Activated CD4-positive, alpha-beta T cell treated with anti-CD3 and anti-CD28 coated beads for 1 hour (primary cell): ENCODE results near the gene BCL2L11.

Experiments used
- DNase-seq: peaks from one replicate; pipeline ENCODE4 v3.0.0-alpha.2; 2020

The BCL2L11 gene

DNA sequence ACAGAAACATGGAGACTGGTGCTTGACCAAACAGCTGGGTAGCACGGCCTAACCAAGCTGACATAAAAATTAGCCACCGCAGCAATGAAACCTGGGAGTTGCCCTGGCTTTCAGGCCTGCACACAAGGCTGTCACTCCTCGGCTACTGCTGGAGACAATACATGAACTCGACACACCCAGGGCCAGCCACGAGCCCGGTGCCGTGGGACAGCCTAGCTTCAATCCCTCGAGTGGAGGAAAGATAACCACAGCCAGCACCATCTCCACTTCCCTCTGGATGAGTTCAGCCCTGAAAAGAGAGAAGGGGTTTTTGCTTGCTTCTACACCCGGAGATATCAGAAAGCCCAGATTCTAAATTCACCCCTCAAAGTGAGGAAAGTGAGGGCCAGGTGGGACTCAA lies 78.0 kb downstream of the BCL2L11 start:
- no peak for DNase-seq

DNA sequence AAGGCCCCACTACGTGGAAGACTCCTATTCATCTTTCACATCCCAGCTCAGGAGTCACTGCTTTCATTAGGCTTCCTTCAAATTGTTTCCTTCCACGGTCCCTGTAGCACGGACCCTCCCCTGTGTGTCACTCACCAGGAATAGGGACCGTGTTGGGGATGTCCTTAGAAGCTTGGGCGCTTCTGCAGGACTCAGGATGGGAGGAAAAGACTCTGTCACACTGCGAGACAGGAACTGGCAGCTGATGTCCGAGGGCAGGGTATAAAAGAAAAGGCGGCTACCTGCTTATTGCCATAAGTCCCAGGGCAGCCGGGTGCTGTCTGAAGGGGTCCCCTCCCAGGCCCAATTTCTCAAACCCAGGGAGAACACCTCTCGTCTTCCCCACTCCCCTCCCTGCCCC lies 79.1 kb downstream of the BCL2L11 start:
- DNase-seq, result no peak

DNA sequence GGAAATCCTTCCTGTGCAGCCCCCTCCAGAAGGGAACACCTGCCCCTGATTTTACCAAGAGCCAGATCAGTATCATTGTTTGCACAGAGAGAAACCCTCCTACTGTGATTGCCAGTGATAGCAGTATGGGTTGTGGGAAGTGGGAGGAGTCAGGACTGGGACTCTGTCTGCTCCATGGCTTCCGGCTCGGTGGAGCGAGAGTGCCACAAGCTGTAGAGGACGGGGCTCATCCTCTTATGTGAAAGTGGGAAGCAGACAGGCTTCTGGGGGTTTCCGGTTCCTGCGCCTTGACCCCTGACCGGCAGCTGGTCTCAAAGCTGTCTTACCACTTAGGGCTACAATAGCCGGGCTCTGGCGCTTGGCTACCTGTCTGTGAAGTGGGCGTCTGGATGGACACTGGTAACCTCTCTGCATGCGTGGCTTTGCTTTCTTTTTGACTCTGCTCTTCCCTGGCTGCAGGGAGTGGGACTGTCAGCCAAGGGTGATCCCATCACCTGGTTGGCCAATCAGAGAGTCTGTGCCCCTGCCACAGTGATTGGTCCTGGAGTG lies 79.7 kb downstream of the BCL2L11 start:
- DNase-seq, result no peak

GRCh38 chr2:111201214-111201613 lies 80.5 kb downstream of the BCL2L11 start:
- no peak for DNase-seq

DNA sequence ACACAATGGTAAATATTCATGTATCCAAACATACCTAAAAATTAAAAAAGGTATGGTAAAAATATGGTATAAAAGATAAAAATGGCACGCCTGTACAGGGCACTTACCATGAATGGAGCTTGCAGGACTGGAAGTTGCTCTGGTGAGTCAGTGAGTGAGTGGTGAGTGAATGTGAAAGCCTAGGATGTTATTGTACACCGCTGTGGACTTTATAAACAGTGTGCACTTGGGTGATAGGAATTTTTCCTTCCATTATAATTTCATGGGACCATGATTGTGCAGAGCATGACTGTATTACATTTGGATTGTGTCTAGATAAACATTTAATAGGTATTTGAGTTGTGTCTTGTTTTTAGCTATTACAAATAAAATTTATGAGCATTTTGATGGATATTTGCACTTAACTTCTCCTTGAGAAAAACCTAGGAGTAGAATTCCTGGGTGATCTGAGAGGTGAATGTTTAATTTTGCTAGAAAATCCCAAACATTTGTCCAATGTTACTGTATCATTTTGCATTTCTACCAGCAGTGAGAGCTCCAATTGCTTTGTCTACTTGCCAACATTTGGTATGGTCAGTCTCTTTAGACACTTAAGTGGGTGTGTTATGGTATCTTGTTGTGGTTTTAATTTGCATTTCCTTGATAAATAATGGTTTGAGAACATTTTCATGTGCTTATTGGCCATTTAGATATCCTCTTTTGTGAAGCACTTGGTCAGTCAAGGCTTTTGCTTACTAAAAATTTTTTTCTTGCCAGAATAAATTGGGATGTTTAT lies 81.7 kb downstream of the BCL2L11 start:
- no peak for DNase-seq

DNA sequence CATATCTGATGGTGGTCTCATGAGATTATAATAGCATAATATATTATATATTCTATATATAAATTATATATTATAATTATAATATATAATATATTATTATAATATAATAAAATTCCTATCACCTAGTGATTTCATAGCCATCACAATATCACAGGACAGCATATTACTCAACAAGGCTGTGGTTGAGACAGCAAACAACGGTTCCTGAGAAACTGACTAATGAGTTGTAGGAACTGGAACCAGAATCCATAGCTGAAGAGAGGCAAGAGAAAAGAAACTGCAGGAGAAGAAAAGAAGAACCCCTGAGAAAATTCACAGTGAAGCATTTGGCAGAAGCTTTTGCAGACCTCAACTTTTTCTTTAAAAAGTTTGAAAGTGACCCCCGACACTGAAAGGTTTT lies 84.0 kb downstream of the BCL2L11 start:
- no peak for DNase-seq

DNA sequence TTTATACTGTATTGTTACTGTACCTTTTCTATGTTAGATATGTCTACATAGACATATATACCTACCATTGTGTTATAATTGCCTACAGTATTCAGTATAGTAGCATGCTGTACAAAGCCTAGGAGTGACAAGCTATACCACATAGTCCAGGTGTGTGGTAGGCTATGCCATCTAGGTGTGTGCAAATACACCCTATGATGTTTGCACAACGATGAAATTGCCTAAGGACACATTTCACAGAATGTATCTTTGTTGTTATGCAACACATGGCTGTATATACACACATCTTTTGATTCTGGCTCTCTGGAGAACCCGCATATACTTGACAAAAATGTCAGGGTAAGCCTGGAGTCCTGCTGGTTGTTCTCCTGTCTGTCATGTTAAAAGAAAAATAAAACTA lies 85.1 kb downstream of the BCL2L11 start:
- no peak for DNase-seq

GRCh38 chr2:111207851-111208250 lies 87.1 kb downstream of the BCL2L11 start:
- no peak for DNase-seq

DNA sequence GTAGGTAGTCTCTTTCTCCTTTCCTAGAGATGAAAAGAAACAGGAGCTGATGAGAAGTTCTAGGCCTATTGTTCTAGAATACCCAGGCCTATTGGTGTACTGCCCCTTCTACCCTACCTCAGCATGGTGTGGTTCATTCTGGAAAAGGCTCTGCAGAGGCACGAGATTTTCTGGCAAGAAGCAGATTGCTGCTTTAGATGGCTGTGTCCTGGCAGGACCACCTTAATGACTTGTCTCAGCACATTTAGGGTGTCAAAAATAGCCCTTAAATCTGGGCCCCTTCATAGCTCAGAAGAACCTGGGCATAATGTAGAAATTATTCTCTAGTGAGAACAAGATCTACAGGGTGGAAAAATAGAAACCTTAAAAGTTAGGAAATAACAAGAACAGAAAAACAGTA lies 87.9 kb downstream of the BCL2L11 start:
- no peak for DNase-seq

DNA sequence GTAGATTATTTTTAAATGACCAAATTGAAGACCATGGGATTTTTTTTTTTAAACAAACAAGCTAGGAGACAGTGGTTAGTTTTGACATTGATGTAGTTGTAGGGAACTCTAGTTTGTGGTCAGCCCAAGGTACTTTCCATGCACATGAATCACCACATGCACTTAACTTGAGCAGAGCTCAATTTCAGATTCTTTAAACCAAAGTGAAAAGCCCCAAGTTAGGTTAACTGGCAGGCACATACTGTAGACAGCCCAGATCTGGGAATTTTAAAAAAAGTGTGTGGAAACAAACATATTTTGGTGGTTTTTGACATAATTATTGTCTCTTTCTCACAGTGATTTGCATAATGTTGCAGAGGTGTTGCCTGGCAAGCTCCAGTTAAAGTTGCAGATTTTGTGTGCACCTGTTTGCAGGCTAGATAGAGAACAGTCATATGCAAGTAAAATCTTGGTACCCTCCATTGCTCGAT lies 88.4 kb downstream of the BCL2L11 start:
- DNase-seq, result no peak

- no peak for DNase-seq
These were observed 89.3 kb downstream of the BCL2L11 start for GRCh38 chr2:111210036-111210435.

DNA sequence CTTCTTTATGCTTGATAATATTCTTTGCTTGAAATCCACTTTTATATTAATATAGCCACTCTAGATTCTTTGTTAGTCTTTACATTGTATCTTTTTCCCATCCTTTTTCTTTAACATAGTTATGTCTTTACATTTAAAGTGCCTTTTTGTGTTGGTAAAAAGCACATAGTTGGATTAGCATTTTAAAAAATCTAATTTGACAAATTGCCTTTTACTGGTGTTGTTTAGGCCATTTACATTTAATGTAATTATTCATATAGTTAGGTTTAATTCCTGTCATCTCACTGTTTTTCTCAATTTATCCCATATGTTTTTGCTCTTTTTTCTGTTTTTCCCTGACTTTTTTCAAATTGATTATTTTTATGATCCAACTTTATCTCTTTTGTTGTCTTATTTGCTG lies 93.2 kb downstream of the BCL2L11 start:
- DNase-seq, result no peak

DNA sequence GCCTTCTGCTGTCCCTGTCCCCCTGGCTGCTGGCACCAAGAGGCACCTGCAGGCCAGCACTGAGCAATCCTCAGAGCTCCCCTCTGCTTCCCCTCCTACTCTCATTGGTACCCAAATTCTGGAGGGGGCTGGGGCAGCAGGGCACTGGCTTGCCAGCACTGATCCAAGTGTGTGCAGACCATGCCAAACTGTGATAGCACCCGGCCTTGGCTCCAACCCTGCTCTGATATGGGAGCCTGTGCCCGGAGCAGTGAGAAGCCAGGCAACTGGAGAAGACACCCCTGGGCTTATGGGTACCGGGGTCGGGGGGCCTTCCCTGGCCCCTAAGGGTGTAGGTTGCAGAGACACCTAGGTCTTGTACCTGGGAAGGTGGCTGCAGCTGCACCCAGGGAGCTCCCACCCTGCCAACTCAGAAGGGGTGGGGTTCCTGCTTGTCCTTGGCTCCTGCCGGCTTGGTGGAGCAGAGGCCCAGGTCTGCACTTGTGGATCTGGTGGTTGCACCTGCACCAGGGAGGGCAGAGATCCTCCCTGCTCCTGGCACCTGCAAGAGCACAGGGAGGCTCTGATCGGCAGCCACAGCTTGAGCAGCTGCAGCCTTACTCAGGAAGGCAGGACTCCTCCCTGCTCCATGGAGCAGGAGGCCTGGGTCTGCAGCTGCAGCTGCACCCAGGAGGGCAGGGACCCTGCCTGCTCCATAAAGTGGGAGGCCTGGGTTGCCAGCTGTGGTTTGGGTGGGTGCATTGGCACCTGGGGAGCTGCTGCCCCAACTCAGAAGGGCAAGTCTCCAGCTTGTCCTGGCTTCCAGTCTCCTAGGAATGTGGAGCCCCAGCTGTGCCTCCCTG lies 96.3 kb downstream of the BCL2L11 start:
- DNase-seq, result no peak
